GM12891 (cell line): ENCODE measurements around the gene KDM5A.

Source experiments
- PAX5 ChIP-seq: IDR thresholded peaks from 2 replicates; pipeline ENCODE4 v1.6.1; 2011; ENCODE audit warnings: low read length, moderate library complexity, mild to moderate bottlenecking; ENCODE audit not compliant: insufficient read depth, severe bottlenecking
- POLR2A ChIP-seq: IDR thresholded peaks from 2 replicates; pipeline ENCODE4 v1.6.1; 2011; ENCODE audit warnings: low read depth, low read length, control low read depth
- POLR2AphosphoS5 ChIP-seq: IDR thresholded peaks from 2 replicates; pipeline ENCODE4 v1.6.1; 2011; ENCODE audit warnings: low read depth, low read length, control low read depth
- POU2F2 ChIP-seq: IDR thresholded peaks from 2 replicates; pipeline ENCODE4 v1.6.1; 2011; ENCODE audit warnings: low read depth, mild to moderate bottlenecking, control low read depth, low read length, moderate library complexity
- SPI1 ChIP-seq: IDR thresholded peaks from 2 replicates; pipeline ENCODE4 v1.6.1; 2011; ENCODE audit warnings: low read depth, low read length, control low read depth
- TAF1 ChIP-seq: IDR thresholded peaks from 2 replicates; pipeline ENCODE4 v1.6.1; 2011; ENCODE audit warnings: low read depth, low read length, control low read depth

- TF ChIP-seq POLR2A (no peak), POLR2AphosphoS5 (no peak), SPI1 (no peak), TAF1 (no peak), POU2F2 (no peak), PAX5 (no peak)
These were observed 151.0 kb downstream of the KDM5A start for GRCh38 chr12:238116-238515.
